Motor neuron (in vitro differentiated cells): ENCODE measurements around the gene TMEM156. TPM values are rescaled to one million over a fixed set of nuclear protein-coding genes. Genes with fewer than 3 reads are reported as not detected.
"Not testable (repeated sequence)": the region's sequence is repeated elsewhere in the genome, so short reads cannot be mapped to it uniquely, and the experiment has no call there.

ENCODE experiments used
- ATAC-seq, 8 experiments: fragments of 200-7000 bp; cut with Tn5 transposase; replicated peaks in 6 of 8; 2 replicates each; pipeline ENCODE4 v1.8.0; 2021; ENCODE audit warnings: mild to moderate bottlenecking in 8 of 8, moderate library complexity in 8 of 8
- H3K27ac ChIP-seq, 2 donors: fragments of 250-450 bp; sonication (Bioruptor Pico); 2 replicates each; pipeline ENCODE4 v1.9.0; 2021; ENCODE audit warnings: antibody characterized with exemption in 2 of 2, mild to moderate bottlenecking in 2 of 2, moderate library complexity in 1 of 2
- H3K4me1 ChIP-seq, 2 donors: fragments of 250-450 bp; sonication (Bioruptor Pico); replicated peaks in 1 of 2; 2 replicates each; pipeline ENCODE4 v1.6.1; 2021; ENCODE audit warnings: antibody characterized with exemption in 2 of 2, mild to moderate bottlenecking in 2 of 2, moderate library complexity in 1 of 2
- H3K4me3 ChIP-seq, 5 donors: fragments of 250-450 bp; sonication (Bioruptor Pico); 2 replicates each; pipeline ENCODE4 v1.9.0; 2021; ENCODE audit warnings: antibody characterized with exemption in 5 of 5, mild to moderate bottlenecking in 5 of 5, moderate library complexity in 4 of 5
- WGBS, 10 experiments: fragments of 450-650 bp; shearing (Covaris generic); methylation state at CpG; one replicate each; pipeline ENCODE4 v1.0.0; 2022; 5-methylcytosine and 5-hydroxymethylcytosine counted together
- in situ Hi-C, 9 experiments: fragments of 400-800 bp; cut with MboI; loops; one replicate each; pipeline ENCODE4 v1.15.0; 2021; ENCODE audit warnings: low sequenced_read_pairs in 9 of 9, low pct_unique_long_range_greater_than_20kb in 2 of 9; ENCODE audit not compliant: unreplicated experiment in 9 of 9
- total RNA-seq, 8 experiments: library from RNA; unstranded; fragments of 300-600 nt; gene quantifications; 2 replicates each; pipeline versions ENCODE4 v1.2.3 to v1.2.4, GENCODE V29; 2022

The TMEM156 gene
- total RNA-seq, 8 experiments from 2014 or later = 0.08 to 0.64 (median 0.27) TPM; not detected in 4

GRCh38 chr4:38941906-38942305, 90.3 kb downstream of the TMEM156 start:
- not testable (repeated sequence) for H3K4me3 ChIP-seq, H3K27ac ChIP-seq
- in situ Hi-C loops = loop anchor here in 1 of 9 experiments (25.0 kb wide), 1 partner anchor 195 kb away; no protein-coding TSS in a partner anchor
- ATAC-seq = peak in 6 of 8 experiments; percentile 55 to 83 (median 70)
- H3K4me1 ChIP-seq = peaks cover 19 to 56% of the 10 kb centered on the region in 2 donors
- 21 to 100% (median 66%) methylated on average over 1 to 3 of the region's 3 CpGs; no CpG with 5 or more reads in 2 of the 10 experiments for WGBS, 10 experiments

GRCh38 chr4:38940476-38940875, 91.7 kb downstream of the TMEM156 start:
- 80 to 100% (median 94%) methylated on average over 1 to 3 of the region's 3 CpGs; no CpG with 5 or more reads in 1 of the 10 experiments for WGBS, 10 experiments
- in situ Hi-C loops = loop anchor here in 1 of 9 experiments (25.0 kb wide), 1 partner anchor 197 kb away; no protein-coding TSS in a partner anchor
- Histone ChIP-seq H3K27ac (no peak overlapping the region), H3K4me3 (no peak overlapping the region), H3K4me1 (peaks cover 14 to 44% of the 10 kb centered on the region in 2 donors)
- ATAC-seq = no peak

GRCh38 chr4:38939165-38939564, 93.0 kb downstream of the TMEM156 start:
- no peak overlapping the region for H3K27ac ChIP-seq
- peak in 7 of 8 experiments; percentile 32 to 69 (median 56) for ATAC-seq
- peaks cover 6 to 31% of the 10 kb centered on the region in 2 donors for H3K4me1 ChIP-seq
- H3K4me3 ChIP-seq = no peak overlapping the region
- WGBS, 10 experiments = 33 to 100% (median 95%) methylated on average over 1 of the region's 1 CpG; no CpG with 5 or more reads in 4 of the 10 experiments
- in situ Hi-C loops = loop anchor here in 1 of 9 experiments (25.0 kb wide), 1 partner anchor 198 kb away; no protein-coding TSS in a partner anchor

- in situ Hi-C loops = loop anchor here in 1 of 9 experiments (25.0 kb wide), 1 partner anchor 202 kb away; no protein-coding TSS in a partner anchor
- no peak overlapping the region for H3K4me3 ChIP-seq
- no peak overlapping the region for H3K27ac ChIP-seq
- WGBS, 10 experiments = 51 to 100% (median 89%) methylated on average over 2 to 5 of the region's 5 CpGs
- ATAC-seq = no peak
- peaks cover 9 to 30% of the 10 kb centered on the region in 2 donors for H3K4me1 ChIP-seq
Observed at GRCh38 chr4:38935391-38936073, 96.7 kb downstream of the TMEM156 start.

GRCh38 chr4:38931125-38931524, 101.1 kb downstream of the TMEM156 start:
- no peak overlapping the region for H3K27ac ChIP-seq
- no peak for ATAC-seq
- H3K4me3 ChIP-seq = no peak overlapping the region
- 80 to 100% (median 91%) methylated on average over 1 to 5 of the region's 5 CpGs; no CpG with 5 or more reads in 1 of the 10 experiments for WGBS, 10 experiments
- H3K4me1 ChIP-seq = peaks cover 35 to 48% of the 10 kb centered on the region in 2 donors
- in situ Hi-C loops = loop anchor here in 1 of 9 experiments (25.0 kb wide), 1 partner anchor 206 kb away; no protein-coding TSS in a partner anchor

- Histone ChIP-seq H3K4me3 (no peak overlapping the region), H3K4me1 (peaks cover 39 to 52% of the 10 kb centered on the region in 2 donors), H3K27ac (no peak overlapping the region)
- 0 to 100% (median 47%) methylated on average over 1 to 6 of the region's 6 CpGs; no CpG with 5 or more reads in 1 of the 10 experiments for WGBS, 10 experiments
- in situ Hi-C loops = loop anchor here in 1 of 9 experiments (25.0 kb wide), 1 partner anchor 207 kb away; no protein-coding TSS in a partner anchor
- peak in 5 of 8 experiments; percentile 21 to 85 (median 72) for ATAC-seq
Observed at GRCh38 chr4:38930707-38931106, 101.5 kb downstream of the TMEM156 start.

- H3K27ac ChIP-seq = no peak overlapping the region
- H3K4me1 ChIP-seq = peaks cover 41 to 57% of the 10 kb centered on the region in 2 donors
- in situ Hi-C loops = loop anchor here in 1 of 9 experiments (25.0 kb wide), 1 partner anchor 207 kb away; no protein-coding TSS in a partner anchor
- peak in 5 of 8 experiments; percentile 31 to 59 (median 43) for ATAC-seq
- 0 to 100% (median 14%) methylated on average over 1 of the region's 1 CpG; no CpG with 5 or more reads in 5 of the 10 experiments for WGBS, 10 experiments
- H3K4me3 ChIP-seq = no peak overlapping the region
Observed at GRCh38 chr4:38930204-38930603, 102.0 kb downstream of the TMEM156 start.

- H3K4me1 ChIP-seq = peaks cover 52 to 69% of the 10 kb centered on the region in 2 donors
- 39 to 100% (median 68%) methylated on average over 2 to 6 of the region's 9 CpGs; no CpG with 5 or more reads in 2 of the 10 experiments for WGBS, 10 experiments
- H3K27ac ChIP-seq = peak overlapping the region in 1 of 2 donors; percentile 22
- H3K4me3 ChIP-seq = no peak overlapping the region
- ATAC-seq = peak in 5 of 8 experiments; percentile 12 to 64 (median 26)
- in situ Hi-C loops = loop anchor here in 1 of 9 experiments (25.0 kb wide), 1 partner anchor 208 kb away; no protein-coding TSS in a partner anchor
Observed at GRCh38 chr4:38928974-38929373, 103.2 kb downstream of the TMEM156 start.

- no peak overlapping the region for H3K4me3 ChIP-seq
- ATAC-seq = peak in 2 of 8 experiments; percentile 1 to 78
- in situ Hi-C loops = loop anchor here in 1 of 9 experiments (25.0 kb wide), 1 partner anchor 209 kb away; no protein-coding TSS in a partner anchor
- peak overlapping the region in 1 of 2 donors; percentile 22 for H3K27ac ChIP-seq
- peaks cover 56 to 73% of the 10 kb centered on the region in 2 donors for H3K4me1 ChIP-seq
- 0 to 100% (median 48%) methylated on average over 1 to 3 of the region's 3 CpGs; no CpG with 5 or more reads in 4 of the 10 experiments for WGBS, 10 experiments
Observed at GRCh38 chr4:38928568-38928967, 103.6 kb downstream of the TMEM156 start.

GRCh38 chr4:38926896-38927295, 105.3 kb downstream of the TMEM156 start:
- Histone ChIP-seq H3K4me1 (peaks cover 69 to 86% of the 10 kb centered on the region in 2 donors), H3K4me3 (no peak overlapping the region), H3K27ac (no peak overlapping the region)
- ATAC-seq = no peak
- in situ Hi-C loops = loop anchor here in 1 of 9 experiments (25.0 kb wide), 1 partner anchor 210 kb away; no protein-coding TSS in a partner anchor
- WGBS, 10 experiments = 78 to 86% (median 84%) methylated on average over 5 to 6 of the region's 6 CpGs; no CpG with 5 or more reads in 6 of the 10 experiments

GRCh38 chr4:38925492-38926413, 106.5 kb downstream of the TMEM156 start:
- Histone ChIP-seq H3K4me1 (peaks cover 65 to 80% of the 10 kb centered on the region in 2 donors), H3K27ac (peak overlapping the region in 1 of 2 donors; percentile 31), H3K4me3 (no peak overlapping the region)
- peak in 1 of 8 experiments; percentile 22 for ATAC-seq
- 46 to 86% (median 64%) methylated on average over 1 to 3 of the region's 3 CpGs for WGBS, 10 experiments
- in situ Hi-C loops = loop anchor here in 1 of 9 experiments (25.0 kb wide), 1 partner anchor 212 kb away; no protein-coding TSS in a partner anchor

GRCh38 chr4:38924353-38924752, 107.9 kb downstream of the TMEM156 start:
- H3K4me3 ChIP-seq = no peak overlapping the region
- in situ Hi-C loops = loop anchor here in 3 of 9 experiments (25.0 kb wide), 2 partner anchors 188 to 213 kb away; no protein-coding TSS in a partner anchor
- H3K4me1 ChIP-seq = peaks cover 51 to 76% of the 10 kb centered on the region in 2 donors
- WGBS, 10 experiments = 0 to 95% (median 21%) methylated on average over 2 to 5 of the region's 5 CpGs
- ATAC-seq = peak in 4 of 8 experiments; percentile 52 to 80 (median 66)
- H3K27ac ChIP-seq = peak overlapping the region in 1 of 2 donors; percentile 56
